Fibroblast of skin of right biceps (primary cell): ENCODE data around the gene TIMM13.
A peak's percentile ranks its signal among the peaks of the same experiment; 100 is the strongest.
"Not testable (repeated sequence)": the region's sequence is repeated elsewhere in the genome, so short reads cannot be mapped to it uniquely, and the experiment has no call there.

Experiments
- DNase-seq: peaks from one replicate; pipeline ENCODE4 v3.0.0-alpha.2; 2013

The TIMM13 gene

DNA sequence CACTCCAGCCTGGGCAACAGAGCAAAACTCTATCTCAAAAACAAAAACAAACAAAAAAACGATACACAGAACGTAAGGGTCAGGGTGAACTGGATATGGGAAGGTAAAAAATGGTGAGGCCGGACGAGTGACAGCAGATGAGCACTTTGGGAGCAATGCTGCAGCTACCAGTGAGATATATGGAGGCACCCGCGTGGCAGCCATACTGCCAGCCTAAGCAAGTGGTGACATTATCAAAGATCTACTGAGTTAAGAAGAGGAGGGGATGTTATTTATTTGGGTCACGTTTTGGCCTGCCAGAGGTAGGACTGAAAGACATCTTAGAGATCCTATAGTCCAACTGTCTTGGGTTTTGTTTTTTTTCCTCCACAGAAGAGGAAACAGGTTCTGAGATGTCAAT is 14.2 kb downstream of the TIMM13 start:
- DNase-seq: no peak

DNA sequence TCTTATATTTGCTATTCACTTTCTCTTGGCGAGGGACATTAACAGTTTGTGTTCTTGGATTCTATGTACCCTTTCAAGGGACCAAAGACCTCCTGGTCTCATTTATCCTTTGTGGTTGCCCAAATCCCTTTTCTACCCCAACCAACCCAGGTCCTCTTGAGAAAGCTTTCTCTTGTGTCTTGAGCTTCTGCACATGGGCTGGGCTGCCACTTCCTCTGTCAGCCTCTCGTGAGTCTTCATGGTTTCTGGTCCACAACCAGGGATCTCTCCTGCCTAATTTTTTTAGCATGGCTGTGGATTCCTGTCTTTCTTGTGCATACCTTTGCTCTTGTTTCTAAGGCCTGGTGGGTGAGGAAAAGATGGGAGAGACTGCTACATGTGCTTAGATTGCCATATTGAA is 14.9 kb downstream of the TIMM13 start:
- no peak for DNase-seq

DNA sequence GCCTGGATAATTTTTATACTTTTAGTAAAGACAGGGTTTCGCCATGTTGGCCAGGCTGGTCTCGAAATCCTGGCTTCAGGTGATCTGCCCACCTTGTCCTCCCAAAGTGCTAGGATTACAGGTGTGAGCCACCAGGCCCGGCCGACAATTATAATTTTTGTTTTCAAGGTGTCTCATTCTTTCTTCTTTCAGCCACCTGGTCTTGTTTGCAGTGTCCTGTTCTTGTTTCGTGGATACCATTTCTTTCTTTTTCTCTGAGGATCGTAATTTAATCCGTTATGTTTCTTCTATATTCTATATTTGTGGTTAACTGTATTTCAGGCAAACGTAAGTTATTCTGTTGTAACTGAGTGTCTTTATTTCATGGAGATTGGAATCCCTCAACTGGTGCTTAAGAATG is 15.7 kb downstream of the TIMM13 start:
- DNase-seq: no peak

DNA sequence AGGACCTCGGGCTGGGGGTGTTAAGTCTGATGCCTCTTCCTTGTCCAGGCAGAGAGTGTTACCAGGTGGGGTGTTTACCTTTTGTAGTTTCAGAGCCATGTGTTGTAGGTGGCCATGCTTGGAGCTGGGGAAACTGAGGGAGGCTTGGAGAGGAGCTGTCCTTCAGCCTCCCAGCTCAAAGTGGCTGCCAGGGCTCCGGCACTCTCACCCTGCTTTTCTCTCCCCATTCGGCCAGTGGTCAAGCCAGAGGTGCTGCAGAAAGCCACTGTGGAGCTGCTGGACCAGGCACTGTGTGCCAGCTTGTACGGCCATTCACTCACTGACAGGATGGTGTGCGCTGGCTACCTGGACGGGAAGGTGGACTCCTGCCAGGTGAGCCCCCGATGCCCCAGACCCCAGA is 17.4 kb downstream of the TIMM13 start:
- no peak for DNase-seq

DNA sequence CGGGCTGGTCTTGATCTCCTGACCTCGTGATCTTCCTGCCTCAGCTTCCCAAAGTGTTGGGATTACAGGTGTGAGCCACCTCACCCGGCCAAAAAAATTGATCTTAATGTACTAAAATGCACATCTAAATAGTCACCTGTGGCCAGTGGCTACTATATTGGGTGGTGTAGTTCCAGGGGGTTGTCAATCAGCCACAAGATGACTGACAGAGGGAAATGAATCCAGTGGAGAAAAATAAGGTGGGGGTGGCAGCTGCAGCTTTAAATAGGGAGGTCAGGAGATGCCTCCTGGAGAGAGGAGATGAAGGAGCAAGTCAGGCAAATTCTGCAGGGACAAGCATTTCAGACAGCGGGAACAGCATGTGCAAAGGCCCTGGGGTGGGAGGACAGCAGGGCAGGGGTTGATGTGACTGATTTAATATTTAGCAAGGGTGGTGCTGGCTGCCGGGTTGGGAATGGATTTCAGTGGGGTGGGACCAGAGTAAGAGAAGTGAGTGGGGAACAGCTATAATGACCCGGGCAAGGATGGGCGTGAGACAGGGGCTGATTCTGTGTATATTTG is 18.0 kb downstream of the TIMM13 start:
- no peak for DNase-seq

DNA sequence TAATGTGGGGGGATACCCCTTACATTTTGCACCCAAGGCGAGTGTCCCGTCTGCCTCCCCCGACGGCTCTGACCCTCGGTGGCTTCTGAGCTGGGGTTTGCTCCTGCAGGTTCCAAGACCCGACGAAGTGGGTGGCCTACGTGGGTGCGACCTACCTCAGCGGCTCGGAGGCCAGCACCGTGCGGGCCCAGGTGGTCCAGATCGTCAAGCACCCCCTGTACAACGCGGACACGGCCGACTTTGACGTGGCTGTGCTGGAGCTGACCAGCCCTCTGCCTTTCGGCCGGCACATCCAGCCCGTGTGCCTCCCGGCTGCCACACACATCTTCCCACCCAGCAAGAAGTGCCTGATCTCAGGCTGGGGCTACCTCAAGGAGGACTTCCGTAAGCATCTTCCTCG is 19.1 kb downstream of the TIMM13 start:
- DNase-seq: no peak

DNA sequence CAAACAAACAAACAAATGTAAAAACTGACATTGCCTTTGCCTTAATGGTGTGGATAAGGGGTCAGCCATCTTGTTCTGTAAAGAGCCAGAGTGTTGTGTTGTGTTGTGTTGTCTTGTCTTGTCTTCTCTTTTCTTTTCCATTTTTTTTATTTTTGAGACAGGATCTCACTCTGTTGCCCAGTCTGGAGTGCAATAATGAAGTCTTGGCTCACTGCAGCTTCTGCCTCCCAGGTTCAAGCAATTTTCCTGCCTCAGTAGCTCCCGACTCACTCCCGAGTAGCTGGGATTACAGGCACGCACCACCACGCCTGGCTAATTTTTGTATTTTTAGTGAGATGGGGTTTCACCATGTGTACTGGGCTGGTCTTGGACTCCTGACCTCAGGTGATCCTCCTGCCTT is 27.8 kb downstream of the TIMM13 start:
- DNase-seq: no peak

DNA sequence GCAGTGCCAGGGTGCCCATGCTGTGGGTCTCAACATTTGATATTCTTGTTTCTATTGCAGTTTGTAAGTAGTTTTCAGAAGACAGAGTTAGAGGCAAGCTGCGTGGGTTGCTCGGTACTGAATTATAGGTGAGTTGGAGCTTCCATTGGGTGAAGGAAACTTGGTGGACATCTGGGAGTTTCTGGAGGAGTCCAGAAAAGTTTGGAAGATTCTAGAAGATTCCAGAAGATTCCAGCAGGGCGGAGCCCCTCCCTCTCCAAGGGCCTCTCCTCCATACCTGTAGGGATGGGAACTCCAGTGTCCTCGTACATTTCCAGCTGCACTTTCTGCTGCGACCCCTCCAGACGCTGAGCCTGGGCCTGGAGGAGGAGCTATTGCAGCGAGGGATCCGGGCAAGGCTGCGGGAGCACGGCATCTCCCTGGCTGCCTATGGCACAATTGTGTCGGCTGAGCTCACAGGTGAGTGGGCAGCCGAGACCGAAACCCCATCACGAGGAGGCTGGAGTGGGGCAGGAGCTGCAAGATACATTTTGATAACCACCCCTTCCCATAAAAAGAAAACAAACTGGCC is 28.6 kb downstream of the TIMM13 start:
- no peak for DNase-seq

DNA sequence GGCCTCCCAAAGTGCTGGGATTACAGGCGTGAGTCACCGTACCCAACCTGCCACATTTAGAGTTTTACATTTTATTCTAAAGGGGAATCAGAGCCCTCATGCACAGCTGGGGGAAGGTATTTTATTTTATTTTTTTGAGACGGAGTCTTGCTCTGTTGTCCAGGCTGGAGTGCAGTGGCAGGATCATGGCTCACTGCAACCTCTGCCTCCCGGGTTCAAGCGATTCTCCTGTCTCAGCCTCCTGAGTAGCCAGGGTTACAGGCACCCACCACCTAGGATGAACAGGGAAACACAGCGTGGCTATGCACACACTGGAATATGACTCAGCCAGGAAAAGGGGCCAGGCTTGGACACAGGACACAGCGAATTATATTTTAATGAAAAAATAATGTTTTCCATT is 30.2 kb downstream of the TIMM13 start:
- not testable (repeated sequence) for DNase-seq

DNA sequence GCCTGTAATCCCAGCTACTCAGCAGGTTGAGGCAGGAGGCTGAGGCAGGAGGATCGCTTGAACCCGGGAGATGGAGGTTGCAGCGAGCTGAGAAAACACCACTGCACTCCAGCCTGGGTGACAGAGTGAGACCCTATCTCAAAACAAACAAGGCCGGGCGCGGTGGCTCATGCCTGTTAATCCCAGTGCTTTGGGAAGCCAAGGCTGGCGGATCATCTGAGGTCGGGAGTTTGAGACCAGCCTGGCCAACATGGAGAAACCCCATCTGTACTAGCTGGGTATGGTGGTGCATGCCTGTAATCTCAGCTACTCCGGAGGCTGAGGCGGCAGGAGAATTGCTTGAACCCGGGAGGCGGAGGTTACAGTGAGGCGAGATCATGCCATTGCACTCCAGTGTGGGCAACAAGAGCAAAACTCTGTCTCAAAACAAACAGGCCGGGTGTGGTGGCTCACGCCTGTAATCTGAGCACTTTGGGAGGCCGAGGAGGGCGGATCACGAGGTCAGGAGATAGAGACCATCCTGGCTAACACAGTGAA is 32.0 kb downstream of the TIMM13 start:
- DNase-seq: not testable (repeated sequence)

DNA sequence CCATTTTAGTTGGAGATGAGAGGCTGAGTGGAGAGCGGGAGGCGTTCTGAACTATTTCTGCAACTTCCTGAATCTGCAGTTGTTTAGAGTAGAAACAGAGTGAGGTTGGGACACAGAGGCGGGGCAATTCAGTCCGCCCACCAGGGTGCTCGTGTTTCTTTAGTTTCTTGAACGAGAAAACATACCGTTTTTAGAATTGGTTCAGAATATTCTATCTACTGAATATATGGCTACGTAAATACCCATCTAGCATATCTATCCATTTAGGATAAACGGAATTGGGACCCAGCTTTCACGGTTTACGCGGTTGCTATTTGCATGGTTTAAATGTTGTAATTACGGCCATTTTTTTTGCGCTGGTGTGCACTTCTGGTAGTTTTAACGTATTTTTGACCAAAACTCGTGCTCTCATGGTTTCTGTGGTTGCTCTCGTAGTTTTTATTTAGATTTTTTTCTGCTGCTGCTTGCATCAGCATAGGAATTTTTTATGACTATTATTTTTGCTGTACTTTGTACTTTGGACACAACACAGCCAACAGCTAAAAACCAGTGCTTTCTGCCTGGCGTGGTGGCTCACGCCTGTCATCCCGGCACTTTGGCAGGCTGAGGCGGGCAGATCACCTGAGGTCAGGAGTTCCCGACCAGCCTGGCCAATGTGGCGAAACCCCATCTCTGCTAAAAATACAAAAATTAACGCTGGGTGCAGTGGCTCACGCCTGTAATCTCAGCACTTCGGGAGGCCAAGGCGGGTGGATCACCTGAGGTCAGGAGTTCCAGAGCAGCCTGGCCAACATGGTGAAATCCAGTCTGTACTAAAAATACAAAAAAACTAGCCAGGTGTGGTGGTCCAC is 32.7 kb downstream of the TIMM13 start:
- DNase-seq: no peak

DNA sequence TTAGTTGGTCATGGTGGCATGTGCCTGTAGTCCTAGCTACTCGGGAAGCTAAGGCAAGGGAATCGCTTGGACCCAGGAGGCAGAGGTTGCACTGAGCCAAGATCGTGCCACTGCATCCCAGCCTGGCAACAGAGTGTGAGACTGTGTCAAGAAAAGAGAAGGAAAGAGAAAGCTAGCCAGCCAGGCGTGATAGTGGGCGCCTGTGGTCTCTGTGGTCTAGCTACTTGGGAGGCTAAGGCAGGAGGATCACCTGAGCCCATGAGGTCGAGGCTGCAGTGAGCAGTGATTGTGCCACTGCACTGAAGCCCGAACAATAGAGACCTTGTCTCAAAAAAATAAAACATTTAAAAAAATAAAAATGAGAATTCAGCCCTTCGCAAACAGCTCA is 33.3 kb downstream of the TIMM13 start:
- no peak for DNase-seq

DNA sequence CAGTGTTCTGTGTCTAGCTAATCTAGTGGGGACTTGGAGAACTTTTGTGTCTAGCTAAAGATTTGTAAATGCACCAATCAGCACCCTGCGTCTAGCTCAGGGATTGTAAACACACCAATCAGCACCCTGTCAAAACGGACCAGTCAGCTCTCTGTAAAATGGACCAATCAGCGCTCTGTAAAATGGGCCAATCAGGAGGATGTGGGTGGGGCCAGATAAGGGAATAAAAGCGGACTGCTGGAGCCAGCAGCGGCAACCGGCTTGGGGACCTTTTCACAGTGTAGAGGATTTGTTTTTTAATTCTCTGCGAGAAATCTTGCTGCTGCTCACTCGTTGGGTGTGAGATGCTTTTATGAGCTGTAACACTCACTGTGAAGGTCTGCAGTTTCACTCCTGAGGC is 34.5 kb downstream of the TIMM13 start:
- DNase-seq: not testable (repeated sequence)

DNA sequence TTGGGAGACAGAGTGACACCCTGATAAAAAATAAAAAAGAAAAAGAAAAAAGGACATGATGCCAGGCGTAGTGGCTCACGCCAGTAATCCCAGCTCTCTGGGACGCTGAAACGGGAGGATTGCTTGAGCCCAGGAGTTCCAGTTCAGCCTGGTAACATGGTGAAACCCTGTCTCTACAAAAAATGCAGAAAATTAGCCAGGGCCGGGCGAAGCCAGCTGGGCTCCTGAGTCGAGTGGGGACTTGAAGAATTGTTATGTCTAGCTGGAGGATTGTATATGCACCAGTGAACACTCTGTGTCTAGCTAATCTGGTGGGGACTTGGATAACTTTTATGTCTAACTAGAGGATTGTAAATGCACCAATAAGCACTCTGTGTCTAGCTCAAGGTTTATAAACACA is 35.0 kb downstream of the TIMM13 start:
- no peak for DNase-seq

DNA sequence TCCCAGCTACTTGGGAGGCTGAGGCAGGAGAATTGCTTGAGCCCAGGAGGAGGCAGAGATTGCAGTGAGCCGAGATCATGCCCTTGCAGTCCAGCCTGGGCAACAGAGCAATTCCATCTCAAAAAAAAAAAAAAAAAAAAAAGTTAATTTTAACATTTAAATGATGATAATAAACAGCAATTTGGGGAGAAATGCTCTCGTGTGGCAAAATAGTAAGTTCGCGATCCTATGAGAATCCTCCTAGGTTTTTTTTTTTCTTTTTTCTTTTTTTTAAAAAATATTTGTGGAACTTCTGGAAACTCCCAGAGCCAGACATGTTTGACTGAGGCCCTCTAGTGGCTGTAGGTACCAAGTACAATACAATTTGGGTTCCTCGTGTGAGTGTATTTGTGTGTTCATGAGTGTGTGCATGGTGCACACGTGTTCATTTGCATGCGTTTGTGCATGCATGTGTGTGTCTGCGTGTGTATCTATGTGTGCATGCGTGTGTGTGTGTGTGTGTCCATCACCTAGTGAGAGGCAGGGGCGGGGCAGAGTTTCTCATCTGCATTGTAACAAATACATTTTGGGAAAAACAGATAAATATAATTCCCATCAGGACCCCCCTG is 36.2 kb downstream of the TIMM13 start:
- peak; percentile 73 for DNase-seq

DNA sequence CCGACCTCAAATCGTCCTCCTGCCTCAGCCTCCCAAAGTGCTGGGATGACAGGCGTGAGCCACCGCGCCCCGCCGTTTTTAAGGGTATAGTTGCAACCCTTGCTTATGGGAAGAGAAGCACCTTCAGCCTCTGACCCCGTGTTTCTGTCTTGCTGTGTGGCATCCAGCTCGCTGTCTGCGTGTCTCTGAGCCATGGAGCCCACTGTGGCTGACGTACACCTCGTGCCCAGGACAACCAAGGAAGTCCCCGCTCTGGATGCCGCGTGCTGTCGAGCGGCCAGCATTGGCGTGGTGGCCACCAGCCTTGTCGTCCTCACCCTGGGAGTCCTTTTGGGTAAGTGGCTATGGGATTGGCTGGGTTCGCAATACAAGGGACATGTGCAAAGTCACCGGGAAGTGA is 37.8 kb downstream of the TIMM13 start:
- DNase-seq: no peak

DNA sequence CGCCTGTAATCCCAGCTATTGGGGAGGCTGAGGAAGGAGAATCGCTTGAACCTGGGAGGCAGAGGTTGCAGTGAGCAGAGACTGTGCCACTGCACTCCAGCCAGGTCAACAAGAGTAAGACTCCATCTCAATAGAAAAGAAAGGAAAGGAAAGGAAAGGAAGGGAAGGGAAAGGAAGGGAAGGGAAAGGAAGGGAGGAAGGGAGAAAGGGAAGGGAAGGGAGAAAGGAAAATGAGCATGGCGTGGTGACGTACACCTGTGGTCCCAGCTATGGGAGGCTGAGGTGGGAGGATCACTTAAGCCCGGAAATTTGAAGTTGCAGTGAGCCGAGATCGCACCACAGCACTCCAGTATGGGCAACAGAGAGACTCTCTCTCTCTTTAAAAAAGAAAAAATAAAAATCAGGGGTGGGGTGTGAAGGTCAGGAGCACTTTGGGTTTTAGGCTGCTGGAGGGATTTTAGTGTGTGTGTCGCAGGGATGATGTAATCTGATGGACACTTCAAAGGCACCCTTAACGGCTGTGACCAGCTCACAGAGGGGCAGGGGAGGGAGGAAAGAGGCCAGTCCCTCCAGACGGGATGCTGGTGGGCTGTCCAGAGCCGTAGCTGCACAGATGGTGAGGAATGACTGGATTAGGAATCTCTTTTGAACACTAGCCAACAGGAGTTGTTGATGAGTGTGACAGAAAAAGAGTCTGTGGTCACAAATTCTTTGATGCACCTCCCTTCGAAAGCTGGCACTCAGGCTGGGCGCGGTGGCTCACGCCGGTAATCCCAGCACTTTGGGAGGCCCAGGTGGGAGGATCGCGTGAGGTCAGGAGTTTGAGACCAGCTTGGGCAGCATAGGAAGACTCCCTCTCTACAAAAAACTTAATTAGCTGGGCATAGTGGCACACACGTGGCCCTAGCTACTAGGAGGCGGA is 39.8 kb downstream of the TIMM13 start:
- no peak for DNase-seq

DNA sequence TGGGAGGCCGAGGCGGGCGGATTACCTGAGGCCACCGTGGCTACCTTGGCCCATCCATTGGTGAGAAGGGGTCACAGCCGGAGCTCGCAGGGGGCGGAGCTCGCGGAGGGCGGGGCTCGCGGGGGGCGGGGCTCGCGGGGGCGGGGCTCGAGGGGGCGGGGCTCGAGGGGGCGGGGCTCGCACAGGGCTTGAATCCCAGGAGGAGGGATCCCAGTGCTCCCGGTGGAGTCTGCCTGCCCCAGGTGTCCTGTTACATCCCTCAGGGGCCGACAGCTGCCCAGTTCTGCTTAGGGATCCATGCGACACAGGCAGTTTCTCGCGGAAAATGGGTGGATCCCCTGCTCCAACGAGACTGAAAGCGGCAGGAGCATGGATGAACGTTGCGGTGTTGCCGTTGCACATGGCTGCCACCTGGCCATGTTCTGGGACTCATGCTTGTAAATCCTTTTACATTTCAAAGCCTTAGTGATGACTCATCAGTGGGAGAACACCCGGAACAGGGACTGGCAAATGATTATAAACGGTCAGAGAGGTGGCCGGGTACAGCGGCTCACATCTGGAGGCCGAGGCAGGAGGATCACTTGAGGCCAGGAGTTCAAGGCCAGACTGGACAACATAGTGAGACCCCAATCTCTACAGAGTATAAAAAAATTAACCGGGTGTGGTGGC is 42.2 kb downstream of the TIMM13 start:
- peak; percentile 82 for DNase-seq

DNA sequence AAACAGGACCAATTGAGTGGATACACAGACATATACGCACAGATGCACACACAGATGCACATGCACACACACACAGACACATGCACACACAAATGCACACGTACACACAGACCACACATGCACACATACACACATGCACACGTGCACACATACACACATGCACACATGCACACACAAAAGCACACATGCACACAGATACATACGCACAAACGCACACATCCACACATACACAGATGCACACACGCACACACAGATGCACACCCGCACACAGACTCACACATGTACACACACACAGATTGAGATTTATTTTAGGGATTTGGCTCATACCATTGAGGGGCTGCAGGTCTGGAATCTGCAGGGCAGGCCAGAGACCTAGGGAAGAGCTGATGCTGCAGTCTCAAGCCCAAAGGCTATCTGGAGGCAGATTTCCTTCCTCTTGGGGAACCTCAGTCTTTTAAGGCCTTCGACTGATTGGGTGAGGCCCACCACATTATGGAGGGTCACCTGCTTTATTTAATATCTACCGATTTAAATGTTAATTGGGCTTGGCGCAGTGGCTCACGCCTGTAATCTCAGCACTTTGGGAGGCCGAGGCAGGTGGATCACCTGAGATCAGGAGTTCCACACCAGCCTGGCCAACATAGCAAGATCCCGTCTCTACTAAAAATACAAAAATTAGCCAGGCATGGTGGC is 44.7 kb downstream of the TIMM13 start:
- no peak for DNase-seq

DNA sequence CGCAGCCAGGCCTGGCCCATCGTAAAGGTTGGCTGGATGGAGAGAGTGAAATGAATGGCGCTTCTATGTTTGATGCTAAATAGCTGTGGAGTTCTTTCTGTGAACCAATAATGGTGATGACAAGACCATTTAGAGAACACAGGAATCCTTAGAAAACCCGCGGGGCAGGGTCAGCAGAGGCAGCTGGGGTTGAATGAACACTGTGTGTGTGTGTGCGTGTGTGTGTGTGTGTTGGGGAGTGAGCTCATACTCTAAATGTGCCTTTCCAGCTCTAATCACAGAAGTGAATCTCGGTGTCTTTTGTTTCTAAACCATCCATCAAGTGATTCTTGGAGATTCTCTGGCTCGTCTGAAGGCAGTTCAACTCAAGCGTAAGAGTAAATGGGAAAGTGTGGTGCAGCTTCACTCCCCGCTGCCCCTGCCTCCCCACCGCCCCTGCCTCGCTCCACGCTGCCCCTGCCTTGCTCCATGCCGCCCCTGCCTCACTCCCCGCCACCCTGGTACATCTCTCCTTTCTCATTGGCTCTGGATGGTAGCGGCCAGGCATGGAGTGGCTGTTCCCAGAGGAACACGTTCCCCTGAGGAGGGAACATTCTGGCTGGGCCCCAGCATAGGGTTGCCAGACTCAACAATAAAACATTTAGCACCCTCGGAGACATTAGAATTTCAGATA is 46.1 kb downstream of the TIMM13 start:
- DNase-seq: peak; percentile 31

DNA sequence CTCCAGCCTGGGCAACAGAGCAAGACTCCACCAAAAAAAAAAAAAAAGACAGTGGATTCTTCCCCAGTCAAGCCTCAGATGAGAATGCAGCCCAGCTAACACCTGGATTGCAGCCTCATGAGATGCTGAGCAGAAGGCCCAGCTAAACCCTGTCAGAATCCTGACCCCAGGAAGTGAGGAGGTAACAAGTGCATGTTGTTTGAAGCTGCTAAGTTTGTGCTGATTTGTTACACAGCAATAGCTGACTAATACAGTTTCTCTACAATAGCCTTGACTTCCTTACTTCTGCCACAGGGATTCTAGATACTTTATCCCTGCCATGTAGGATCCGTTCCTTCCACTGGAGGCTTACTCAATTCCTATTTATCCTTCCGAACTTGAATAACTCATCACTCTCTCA is 46.8 kb downstream of the TIMM13 start:
- DNase-seq: no peak
